SW480 (cell line): Measurements from ENCODE around the gene ADI1.

Experiments used
- DNase-seq: peaks from one replicate; pipeline ENCODE4 v3.0.0-alpha.2; 2016; ENCODE audit warnings: low spot score

Gene ADI1

DNA sequence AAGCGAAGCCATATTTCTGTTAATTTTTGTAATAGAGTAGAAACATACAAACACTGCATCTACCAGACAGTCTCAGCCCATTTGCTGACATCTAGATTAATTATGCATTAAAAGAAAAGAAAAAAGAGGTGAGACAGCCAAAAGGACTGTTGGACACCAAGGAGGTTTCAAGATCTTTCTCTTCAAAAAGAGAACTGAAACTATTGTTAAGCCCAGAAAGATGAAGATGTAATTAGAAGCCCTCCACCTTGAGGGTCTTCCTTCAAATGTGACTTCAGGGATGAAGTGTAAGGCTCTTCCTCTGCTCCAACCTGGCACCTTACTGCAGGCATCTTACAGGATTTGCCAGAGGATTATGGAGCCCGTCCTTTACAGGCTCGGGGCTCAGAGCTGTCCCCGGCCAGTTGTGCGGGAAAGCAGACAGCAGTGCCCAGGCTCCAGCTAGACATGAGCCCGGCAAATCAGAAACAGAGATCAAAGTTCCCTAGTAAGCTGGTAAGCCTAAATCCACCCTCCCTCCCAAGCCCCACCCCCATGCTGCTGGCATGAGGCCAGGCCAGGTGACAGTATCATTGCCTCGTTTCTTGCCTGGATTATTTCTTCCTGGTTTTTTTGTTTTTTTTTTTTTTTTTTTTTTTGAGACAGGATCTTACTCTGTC lies 38.9 kb downstream of the ADI1 start:
- peak; percentile 56 for DNase-seq

DNA sequence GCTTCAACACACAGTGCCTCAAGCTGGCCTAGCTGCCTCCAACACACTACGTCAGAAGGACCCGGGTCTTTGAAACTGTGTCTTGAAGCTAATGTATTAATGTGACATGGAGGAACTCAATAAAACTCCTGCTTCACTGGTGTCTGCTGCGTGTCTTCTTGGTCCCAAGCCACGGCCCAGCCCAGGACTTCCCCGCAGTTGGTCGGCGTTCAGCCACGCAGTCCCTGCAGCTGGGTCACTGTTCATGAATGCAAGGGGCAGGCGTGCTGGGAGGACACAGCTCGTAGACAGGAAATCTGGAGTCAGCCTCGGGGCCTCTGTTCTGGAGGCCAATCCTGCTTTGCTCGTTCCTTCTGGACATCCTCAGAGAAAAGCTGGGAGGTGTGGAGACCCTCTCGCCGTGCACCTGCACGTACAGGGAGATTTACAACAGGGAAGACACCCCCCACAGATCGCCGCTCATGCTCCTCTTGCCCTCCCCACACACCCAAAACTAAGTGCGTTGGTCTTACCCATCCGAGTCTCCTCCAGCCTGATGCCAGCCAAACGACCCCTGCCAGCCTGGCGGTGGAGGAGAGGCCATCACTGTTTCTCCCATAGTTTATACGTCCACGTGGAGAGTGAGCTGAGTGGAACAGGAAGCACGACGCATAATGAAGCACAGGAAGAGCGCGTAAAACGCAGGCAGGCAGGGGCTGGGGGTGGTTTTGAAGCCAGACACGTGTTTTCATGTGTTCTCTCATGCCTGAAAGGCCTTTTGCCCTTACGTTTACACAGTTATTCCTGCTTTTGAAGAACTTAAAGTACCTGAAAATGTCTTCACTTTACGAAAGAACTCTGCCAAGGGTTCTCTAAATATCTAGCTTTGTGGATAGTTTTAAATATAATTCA lies 39.7 kb downstream of the ADI1 start:
- no peak for DNase-seq

DNA sequence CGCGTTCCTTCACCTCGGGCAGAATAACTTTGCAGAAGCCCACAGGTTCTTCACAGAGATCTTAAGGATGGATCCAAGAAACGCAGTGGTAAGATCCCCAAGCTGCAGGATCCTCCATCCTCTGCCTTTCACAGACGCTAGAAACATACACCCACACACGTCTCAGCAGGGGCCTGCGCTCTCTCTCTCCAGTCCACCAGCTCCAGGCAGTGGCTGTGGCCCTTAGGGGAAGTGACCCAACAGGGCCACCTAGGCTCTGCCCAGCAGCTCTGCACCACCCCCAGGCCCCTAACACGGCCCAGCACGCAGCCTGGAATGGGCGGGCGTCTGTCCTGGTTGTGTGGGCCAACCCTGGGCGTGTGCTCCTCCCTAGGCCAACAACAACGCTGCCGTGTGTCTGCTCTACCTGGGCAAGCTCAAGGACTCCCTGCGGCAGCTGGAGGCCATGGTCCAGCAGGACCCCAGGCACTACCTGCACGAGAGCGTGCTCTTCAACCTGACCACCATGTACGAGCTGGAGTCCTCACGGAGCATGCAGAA lies 40.4 kb downstream of the ADI1 start:
- no peak for DNase-seq

DNA sequence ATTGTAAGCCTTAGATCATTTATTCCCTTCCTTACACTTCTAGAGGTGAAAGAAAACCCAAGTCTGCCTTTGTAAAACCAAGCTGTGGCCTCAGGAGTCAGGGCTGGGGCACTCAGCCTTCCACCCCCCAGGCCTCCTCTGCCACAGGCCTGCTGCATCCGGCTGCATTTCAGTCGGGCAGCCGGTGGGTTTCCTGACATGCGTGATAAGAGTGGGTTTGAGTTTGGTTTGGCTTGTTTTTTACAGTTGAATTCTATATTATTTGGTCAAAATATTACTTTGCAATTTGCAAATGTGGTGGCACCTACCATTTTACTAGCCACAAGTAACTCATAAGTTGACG lies 42.4 kb downstream of the ADI1 start:
- DNase-seq = no peak

DNA sequence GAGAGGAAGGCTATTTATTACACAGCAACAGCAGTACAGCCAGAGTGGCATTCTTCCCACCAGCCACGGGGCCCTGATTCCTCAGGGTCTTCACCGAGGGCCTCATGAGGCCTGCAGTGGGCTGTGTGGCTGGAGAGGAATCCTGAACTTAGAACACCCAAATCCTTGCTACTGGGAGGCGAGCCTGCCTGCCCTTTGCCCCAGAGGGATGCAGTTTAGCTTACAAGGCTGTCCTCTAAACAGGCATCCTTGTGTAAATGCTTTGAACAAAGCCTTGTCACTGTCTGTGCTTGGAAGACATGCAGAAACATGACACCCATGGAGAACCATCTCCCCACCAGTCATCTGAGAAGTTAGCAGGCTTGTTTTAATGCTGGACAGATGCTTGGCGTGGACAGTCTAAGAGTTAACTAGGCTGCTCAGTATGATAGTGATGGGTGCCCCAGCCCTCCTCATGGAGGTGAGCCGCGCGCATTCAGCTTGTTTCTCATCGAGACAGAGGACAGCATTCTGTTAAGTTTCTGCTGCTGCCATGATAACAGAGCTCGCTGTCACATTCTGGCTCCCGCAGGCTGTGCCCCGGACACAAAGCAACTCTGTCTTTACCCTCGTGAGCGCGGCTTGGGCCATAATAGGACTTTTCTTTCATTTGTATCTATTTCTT lies 42.9 kb downstream of the ADI1 start:
- no peak for DNase-seq

DNA sequence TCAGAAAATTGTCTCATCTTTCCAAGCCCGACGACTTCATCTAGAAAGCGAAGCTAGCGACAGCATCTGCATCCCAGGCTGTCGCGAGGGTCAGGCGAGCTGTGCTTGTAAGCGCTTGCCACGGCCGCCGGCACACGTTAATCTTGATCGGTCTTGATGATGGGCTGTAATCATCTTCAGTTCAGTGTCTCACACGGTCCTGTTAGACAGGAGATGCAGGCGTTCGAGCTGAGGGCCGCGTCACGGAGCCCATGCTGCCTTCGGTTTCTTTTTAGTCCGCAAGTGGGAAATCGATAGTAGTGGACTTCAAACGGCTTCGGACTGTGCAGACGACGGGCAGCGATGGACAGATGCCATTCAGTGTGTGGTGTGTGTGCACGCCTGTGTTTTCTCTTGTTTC lies 43.6 kb downstream of the ADI1 start:
- no peak for DNase-seq

DNA sequence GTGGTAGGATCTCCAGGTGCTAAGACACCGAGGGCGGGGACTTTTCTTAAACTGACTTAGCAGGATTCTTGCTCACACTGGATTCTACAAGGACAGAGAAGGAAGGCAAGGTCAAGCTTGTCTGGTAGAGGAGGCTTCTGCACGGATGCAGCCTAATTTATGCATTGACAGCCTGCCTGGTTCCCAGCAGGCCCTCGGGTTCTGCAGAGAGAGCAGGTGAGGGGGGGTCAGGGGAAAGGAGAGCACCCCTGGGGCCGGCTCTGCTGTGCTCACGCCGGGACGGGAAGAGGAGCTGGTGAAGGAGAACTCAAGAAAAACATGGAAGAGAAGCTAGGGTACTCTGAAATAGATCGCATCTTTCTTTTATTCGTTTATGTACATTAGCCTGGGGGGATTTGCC lies 46.4 kb downstream of the ADI1 start:
- DNase-seq = no peak

DNA sequence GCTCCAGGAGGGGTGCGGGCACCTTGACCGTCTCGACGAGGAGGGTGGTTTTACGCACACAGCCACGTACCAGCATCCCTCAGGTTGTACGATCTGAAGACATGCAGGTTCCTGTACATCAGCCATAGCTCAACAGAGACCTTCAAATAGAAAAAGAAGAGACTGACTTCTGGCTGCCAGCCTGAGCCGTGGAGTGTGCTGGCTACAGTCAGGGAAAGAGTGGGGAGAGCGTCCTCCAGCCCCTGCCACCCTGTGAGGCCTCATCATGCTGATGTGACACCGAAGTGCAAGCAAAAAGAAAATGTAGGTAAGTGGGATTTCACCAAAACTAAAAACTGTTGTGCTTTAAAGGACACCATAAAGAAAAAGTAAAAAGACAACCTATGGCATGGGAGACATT lies 47.0 kb downstream of the ADI1 start:
- DNase-seq = no peak

DNA sequence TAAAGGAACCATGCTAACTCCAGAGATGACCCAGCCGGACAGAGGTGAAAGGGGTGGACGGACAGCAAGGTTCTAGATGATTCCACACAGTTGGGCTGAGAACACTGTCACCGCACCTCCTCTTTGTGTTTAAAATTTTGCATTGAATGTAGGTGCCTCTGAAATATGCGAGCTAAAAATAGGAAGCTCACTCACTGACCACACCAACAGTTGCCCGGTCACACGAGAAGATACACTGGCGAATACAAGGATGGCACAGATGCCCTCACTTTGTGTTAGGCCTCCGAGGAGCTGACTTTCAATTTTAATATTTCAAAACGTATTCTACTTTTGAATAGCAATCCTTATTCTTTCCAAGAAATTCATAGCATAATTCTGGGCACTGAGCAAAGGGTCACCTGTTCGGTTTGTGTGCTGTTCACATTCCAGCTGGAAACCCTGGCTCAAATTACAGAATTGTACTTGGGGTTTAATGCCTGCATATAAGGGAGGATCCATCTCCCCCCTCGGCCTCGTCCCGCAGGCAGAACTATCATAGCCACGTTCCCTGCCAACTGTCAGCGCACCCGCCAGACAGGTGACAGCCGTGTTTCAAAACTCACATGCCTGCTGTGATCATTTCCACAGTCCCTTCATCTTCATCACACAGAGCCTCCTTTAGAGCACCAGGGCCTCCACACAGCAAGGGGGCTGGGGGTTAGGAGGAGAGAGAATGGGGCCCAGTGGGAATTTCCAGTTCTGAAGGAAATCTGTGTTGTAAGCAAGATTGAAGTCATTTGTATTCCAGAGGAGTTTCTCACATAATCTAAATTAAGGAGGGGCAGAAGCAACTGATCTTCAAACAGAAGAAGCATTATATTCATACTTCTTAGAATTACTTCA lies 48.2 kb downstream of the ADI1 start:
- DNase-seq = no peak

DNA sequence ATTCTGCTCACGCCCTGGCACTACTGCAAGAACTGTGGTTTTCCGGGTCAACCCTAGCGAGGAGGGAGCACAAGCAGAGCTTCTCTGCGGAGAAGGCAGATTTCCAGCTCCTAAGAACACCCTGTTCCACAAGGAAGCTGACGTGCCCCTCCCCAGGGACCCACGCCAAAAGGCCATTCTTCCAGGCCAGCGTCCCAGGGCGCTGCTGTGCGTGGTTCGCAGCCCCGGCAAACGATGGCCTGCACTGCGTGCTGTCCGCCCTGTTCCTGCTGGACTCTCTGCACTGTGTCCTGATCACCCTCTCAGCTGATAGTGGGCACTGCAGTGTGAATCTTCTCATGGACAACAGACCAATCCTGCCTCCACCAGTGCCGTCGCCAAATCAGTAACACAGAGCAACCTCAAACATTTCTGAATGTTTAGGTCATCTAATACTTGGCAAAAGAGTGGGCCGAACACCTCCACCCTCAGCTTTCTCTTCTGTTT lies 49.1 kb downstream of the ADI1 start:
- no peak for DNase-seq

DNA sequence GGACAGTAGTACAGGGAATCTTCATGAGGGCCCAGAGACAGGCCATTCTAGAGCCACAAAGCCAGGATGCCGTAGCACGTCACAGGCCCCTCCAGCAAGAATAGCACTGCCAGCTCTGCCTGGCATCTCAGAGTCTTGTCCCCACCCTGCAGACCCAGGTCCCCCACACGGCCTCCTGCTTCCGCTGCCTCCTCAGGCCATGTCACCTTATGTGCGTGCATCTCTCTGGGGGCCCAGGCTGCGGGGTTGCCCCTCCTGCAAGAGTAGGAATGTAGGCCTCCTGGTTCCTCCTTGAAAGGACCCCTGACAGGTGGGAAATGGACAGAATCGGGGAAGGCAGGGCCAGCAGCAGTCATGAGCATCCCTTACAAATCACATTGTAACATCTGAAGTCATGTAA lies 49.8 kb downstream of the ADI1 start:
- no peak for DNase-seq

DNA sequence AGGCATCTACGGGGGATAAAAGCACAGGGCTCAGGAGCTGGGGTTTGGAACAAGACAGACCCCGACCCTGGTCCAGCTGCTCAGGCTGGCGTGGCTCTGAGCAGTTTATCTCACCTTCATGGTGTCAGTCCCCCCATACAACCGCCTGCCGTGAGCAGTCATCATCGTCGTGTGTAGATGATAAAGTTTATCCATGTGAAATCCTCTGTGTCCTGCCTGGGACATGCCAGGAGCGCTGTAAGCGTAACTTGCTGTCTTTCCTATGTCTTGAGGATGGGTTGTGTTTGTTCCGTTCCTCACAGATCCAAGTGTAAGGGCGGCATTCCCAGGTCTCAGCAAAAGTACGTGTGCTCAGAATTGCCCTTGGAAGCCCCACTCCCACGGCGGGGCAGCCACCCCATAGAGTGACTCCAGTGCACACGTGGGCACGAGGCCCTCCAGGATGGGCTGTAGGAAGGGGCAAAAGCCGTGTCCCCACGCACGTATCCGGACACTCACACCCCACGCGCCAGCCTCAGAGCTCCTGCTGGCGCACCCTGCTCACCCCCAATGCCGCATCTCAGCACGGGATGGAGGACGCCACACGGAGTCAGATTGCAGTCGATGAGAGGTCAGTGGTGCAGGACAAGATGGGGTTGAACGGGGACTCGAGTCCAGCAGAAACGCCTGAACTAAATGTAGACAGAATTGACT lies 50.9 kb downstream of the ADI1 start:
- no peak for DNase-seq

DNA sequence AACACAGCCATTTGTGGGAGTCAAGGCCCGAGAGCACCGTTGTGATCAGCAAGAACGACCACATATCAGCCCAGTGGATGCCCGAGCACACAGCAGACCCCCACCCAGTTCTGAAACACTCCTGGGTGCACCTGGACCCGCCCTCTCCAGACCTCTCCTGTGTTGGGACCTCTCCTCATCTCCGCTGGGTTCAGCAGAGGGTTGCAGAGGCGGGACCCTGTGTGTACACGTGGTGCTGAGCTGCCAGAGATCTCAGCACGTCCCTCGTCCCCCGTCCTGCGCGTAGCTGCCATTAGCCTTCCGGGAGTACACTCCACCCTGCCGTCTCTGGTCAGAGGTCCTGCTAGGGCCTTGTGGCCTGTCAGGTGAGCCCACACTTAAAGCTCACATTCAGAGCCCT lies 51.7 kb downstream of the ADI1 start:
- DNase-seq = no peak

DNA sequence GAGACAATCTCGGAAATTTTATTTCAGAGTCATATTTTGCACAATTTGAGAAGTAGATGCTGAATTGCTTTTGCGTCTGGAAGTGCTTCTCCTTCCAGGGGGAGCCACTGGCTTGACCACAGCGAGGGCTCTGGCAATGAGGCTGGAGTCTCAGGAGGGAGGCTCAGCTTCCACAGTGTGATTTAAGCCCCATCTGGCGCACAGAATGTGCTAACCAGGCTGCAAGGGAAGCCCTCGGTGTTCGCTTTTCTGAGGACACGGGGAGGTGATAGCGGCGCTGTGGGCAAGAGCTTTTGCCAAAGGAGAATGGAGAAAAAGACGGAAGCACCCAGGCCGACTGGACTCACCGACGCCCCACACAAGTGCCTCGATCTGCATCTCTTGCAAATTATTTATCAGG lies 52.4 kb downstream of the ADI1 start:
- no peak for DNase-seq

DNA sequence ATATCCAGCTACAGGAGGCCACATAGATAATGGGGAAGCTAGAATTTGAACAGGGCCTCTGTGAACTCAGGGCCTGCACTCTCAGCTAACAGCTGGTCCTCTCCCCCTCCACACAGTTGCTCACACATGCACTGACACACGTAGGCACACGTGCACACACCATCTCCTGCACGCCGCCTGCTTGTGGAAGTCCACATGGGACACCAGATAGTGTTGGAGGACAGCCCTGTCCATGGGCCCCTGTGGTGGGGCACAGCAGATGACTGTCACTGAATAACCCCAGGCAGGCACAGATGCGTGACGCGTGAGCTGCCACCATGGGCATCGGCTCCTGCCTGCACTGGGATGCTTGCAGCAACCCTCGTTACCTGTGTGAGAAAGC lies 52.9 kb downstream of the ADI1 start:
- DNase-seq = no peak

DNA sequence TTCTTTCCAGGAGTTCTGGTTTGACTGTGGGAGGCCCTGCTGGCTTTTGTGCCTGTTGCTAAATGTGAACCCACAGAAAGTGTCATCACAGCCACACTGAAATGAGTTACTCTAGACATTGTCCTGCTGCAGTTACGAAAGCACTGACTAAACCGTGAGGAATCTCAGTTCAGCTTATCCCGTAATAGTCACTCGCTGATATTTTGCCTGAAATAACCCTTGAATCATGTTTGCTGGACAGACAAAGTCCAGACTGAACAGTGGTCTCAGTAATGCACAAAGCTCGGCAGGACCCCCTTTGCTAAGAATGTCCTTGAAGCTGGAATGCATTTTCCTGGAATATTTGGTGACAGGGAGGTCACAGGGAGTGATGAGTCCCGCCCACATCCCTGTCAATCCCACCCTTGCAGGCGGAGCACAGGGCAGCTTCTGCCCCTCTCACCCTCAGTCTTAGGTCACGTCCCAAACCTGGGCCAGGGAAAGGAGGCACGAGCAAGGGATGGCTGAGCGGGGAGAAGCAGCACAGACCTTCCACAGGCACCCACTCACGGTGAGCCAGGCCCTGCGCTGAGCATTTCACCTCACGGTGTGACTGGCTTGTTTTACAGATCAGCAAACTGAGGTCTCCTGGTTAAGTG lies 53.4 kb downstream of the ADI1 start:
- DNase-seq = no peak

DNA sequence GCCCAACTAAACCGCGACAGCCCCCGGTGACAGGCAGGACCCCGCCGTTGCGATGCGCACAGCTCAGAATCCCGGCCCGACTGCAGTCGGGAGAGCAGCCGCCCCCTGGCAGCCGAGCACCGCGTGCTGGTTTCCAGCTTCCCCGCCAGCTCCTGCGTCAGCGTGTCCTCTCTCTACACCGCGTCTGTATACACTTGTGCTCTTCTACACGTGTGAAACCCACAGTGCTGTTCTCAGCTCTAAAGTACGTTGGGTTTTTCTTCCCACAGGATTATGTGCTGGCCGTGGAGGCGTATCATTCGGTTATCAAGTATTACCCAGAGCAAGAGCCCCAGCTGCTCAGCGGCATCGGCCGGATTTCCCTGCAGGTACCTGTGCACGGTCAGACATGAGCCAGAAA lies 54.0 kb downstream of the ADI1 start:
- no peak for DNase-seq

DNA sequence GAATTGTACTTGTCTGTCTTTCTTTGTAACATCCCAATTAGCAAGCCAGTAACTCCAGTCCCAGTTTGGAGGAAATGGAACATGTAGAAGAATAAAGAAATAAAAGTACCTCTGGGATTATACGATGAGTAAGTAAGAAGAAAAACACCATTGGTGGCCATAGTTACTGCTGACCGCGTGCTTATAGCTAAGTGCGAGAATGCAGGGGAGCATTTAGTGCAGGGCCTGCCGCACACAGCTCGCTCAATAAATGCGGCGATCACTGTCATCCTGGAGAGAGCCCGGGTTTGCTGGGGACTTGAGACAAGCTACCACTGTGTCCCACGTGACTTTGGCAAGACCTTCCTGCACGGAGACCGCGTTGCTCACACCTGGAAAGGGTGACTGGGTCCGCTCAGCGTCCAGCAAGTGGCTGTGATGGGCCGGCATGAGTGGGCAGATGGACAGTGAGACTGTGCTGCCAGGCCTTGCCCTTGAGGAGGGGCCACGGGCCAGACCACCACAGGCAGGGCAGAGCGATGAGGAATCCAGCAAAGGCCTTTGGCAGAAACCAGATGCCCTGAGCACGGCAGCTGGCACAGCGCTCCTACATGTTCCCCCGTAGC lies 54.8 kb downstream of the ADI1 start:
- DNase-seq = no peak

DNA sequence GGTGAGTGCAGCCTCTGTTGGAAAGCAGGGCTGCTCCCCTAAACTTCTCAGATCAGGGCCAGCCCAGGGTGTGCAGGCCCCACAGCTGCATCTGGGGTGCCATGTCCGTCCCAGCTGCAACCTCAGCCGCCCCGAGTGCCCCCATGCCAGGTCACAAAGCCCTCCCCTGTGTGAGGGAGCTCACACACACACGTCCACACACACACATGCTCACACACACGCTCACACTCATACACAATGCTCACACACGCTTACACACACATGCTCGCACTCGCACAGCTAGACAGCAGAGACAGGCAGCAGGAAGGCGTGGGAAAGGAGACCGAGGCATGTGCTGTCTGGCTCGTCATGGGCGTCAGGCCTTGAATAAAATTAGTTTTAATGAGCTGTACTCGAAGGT lies 55.4 kb downstream of the ADI1 start:
- DNase-seq = no peak

DNA sequence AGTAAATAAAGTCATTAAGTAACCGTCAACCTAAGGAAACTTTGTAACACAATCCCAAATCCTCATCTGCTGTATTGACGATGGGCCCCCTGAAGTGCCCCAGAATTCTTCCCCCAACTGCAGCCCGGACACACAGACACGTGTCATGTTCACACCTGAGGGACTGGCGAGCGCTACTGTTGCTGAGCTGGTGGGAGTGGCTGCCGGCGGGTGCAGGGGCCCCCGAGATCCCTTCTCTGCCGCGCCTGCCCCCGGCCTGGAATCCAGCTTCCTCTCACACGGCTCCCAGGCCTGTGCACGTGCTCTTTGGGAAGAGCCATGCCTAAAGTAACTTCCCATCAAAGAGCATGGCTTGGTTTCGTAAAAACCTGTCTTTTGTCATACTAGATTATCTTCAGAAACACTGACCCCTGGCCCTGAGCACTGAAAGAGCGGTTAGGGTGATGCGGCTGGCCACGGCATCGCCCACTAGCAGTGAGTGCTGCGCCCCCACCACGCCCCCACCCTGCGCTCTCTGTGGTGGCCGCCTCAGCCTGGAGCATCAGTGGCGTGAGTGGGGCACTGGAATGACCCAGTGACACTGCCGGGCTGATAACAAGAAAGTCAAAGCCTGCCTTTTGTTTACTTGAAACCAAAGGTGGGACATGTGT lies 56.0 kb downstream of the ADI1 start:
- DNase-seq = no peak
